ENCODE data around the gene TTC39C. TPM values are rescaled to one million over a fixed set of nuclear protein-coding genes. Genes with fewer than 3 reads are reported as not detected.

TTC39C gene
- total RNA-seq, 1 experiment from 2014 or later = 24.0 TPM

DNA sequence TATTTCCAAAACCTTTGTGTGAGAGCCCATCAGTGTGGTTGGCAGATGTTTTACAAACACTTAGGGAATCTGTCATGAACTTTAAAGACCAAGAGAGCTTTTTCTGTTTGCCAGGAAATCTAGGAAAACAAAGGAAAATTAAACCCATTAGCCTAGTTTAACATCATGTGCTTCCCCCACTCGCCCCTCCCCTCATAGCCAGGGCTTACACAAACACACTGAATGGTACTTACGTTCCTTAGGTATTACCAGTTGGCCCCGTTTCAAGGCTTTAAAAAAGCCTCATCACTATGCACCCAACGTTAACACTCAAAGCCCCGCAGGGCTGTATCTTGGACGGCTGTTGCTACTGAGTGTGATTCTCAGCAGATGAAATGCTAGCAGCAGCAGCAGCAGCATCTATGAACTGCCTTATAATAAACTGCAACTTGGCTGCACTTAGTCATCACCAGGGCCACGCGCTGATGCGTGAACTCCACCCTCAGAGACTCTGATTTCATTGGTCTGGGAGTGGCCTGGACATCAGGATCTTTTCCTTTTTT is 20.1 kb upstream of the TTC39C start:
- no TSS peak for BruUV-seq (replicated peaks)
- Histone ChIP-seq H3K4me1 (ENCODE audit: insufficient read depth, low read length, poor library complexity, severe bottlenecking) (peaks cover 6% of the 10 kb centered on the region), H3K27me3 (replicated peaks; ENCODE audit: insufficient read depth, low read depth, low read length, poor library complexity) (no peaks in the 10 kb centered on the region), H3K9me3 (ENCODE audit: low read depth, low read length, poor library complexity, severe bottlenecking) (no peaks in the 10 kb centered on the region), H3K4me3 (ENCODE audit: low read depth, low read length, poor library complexity, severe bottlenecking) (no peak overlapping the region), H3K36me3 (ENCODE audit: insufficient read depth, low read length, poor library complexity, severe bottlenecking) (no peaks in the 10 kb centered on the region), H3K27ac (ENCODE audit: low read depth, low read length, poor library complexity, severe bottlenecking) (no peak overlapping the region)
- TF ChIP-seq EZH2 (IDR thresholded peaks at IDR 0.05; ENCODE audit: borderline replicate concordance, low read depth, low read length, poor library complexity, severe bottlenecking) = no peak
- TF ChIP-seq, protein P1, sequence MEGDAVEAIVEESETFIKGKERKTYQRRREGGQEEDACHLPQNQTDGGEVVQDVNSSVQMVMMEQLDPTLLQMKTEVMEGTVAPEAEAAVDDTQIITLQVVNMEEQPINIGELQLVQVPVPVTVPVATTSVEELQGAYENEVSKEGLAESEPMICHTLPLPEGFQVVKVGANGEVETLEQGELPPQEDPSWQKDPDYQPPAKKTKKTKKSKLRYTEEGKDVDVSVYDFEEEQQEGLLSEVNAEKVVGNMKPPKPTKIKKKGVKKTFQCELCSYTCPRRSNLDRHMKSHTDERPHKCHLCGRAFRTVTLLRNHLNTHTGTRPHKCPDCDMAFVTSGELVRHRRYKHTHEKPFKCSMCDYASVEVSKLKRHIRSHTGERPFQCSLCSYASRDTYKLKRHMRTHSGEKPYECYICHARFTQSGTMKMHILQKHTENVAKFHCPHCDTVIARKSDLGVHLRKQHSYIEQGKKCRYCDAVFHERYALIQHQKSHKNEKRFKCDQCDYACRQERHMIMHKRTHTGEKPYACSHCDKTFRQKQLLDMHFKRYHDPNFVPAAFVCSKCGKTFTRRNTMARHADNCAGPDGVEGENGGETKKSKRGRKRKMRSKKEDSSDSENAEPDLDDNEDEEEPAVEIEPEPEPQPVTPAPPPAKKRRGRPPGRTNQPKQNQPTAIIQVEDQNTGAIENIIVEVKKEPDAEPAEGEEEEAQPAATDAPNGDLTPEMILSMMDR (conservative IDR thresholded peaks at IDR 0.05; ENCODE audit: low read depth, low read length) = no peak
- DNase-seq (ENCODE audit: low spot score) = peak; percentile 22
- intact Hi-C loops (cut with micrococcal nuclease; ENCODE audit: unreplicated experiment) = no loop called here
- CTCF ChIA-PET = interaction anchor here (0.7 kb wide), 1 partner anchor 107 kb away, joined by 8 read pairs; no protein-coding TSS in a partner anchor
- POLR2A ChIA-PET (ENCODE audit: low non-redundant PET) = no interaction called here

DNA sequence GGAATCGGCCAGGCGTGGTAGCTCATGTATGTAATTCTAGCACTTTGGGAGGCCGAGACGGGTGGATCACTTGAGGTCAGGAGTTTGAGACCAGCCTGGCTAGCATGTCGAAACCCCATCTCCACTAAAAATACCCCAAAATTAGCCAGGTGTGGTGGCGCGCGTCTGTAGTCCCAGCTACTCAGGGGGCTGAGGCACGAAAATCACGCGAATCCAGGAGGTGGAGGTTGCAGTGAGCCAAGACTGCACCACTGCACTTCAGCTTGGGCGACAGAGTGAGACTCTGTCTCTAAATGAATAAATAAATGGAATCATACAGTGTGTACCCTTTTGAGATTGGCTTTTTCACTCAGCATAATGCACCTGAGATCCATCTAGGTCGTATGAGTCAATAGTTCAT is 19.4 kb upstream of the TTC39C start:
- no peaks in the 10 kb centered on the region for H3K9me3 ChIP-seq (ENCODE audit: low read depth, low read length, poor library complexity, severe bottlenecking)
- CTCF ChIA-PET = no interaction called here

DNA sequence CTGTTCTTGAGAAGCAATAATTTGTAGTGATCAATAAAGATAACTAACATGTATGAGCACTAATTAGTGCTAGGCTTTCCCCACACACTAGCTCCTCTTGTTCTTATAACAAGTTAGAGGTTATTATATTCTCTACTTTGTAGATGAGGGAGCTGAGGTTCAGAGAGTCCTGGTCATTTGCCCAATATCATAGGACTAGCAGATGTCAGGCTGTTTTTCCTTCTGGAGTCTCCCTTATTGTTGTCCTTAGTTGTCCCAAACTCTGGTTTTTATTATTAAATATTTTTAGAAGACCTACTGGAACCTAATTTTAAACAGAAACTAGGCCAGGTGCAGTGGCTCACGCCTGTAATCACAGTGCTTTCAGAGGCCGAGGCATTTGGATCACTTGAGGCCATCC is 16.5 kb upstream of the TTC39C start:
- no peak overlapping the region for H3K4me3 ChIP-seq (ENCODE audit: low read depth, low read length, poor library complexity, severe bottlenecking)
- H3K36me3 ChIP-seq (ENCODE audit: insufficient read depth, low read length, poor library complexity, severe bottlenecking) = no peaks in the 10 kb centered on the region
- ChIA-PET POLR2A (ENCODE audit: low non-redundant PET) (no interaction called here), CTCF (no interaction called here)
- intact Hi-C loops (cut with micrococcal nuclease; ENCODE audit: unreplicated experiment) = no loop called here
- BruUV-seq (replicated peaks) = no TSS peak
- TF ChIP-seq, protein P1 (conservative IDR thresholded peaks at IDR 0.05; ENCODE audit: low read depth, low read length) = no peak
- TF ChIP-seq EZH2 (IDR thresholded peaks at IDR 0.05; ENCODE audit: borderline replicate concordance, low read depth, low read length, poor library complexity, severe bottlenecking) = no peak
- no peaks in the 10 kb centered on the region for H3K27me3 ChIP-seq (replicated peaks; ENCODE audit: insufficient read depth, low read depth, low read length, poor library complexity)
- H3K9me3 ChIP-seq (ENCODE audit: low read depth, low read length, poor library complexity, severe bottlenecking) = no peaks in the 10 kb centered on the region
- H3K27ac ChIP-seq (ENCODE audit: low read depth, low read length, poor library complexity, severe bottlenecking) = no peak overlapping the region
- DNase-seq (ENCODE audit: low spot score) = no peak
- peaks cover 6% of the 10 kb centered on the region for H3K4me1 ChIP-seq (ENCODE audit: insufficient read depth, low read length, poor library complexity, severe bottlenecking)

More for the DNA sequence above, 19.4 kb upstream of the TTC39C start:
- no TSS peak for BruUV-seq (replicated peaks)
- peaks cover 6% of the 10 kb centered on the region for H3K4me1 ChIP-seq (ENCODE audit: insufficient read depth, low read length, poor library complexity, severe bottlenecking)
- H3K27ac ChIP-seq (ENCODE audit: low read depth, low read length, poor library complexity, severe bottlenecking) = no peak overlapping the region
- no peak for DNase-seq (ENCODE audit: low spot score)
- no peak overlapping the region for H3K4me3 ChIP-seq (ENCODE audit: low read depth, low read length, poor library complexity, severe bottlenecking)
- POLR2A ChIA-PET (ENCODE audit: low non-redundant PET) = no interaction called here
- intact Hi-C loops (cut with micrococcal nuclease; ENCODE audit: unreplicated experiment) = no loop called here
- no peaks in the 10 kb centered on the region for H3K27me3 ChIP-seq (replicated peaks; ENCODE audit: insufficient read depth, low read depth, low read length, poor library complexity)
- TF ChIP-seq EZH2 (IDR thresholded peaks at IDR 0.05; ENCODE audit: borderline replicate concordance, low read depth, low read length, poor library complexity, severe bottlenecking) = no peak
- TF ChIP-seq, protein P1 (conservative IDR thresholded peaks at IDR 0.05; ENCODE audit: low read depth, low read length) = no peak
- no peaks in the 10 kb centered on the region for H3K36me3 ChIP-seq (ENCODE audit: insufficient read depth, low read length, poor library complexity, severe bottlenecking)
